NCI-H226 (cell line): Measurements from ENCODE around the gene MCAM.
A peak's percentile ranks its signal among the peaks of the same experiment; 100 is the strongest.

Experiments used
- DNase-seq: peaks from one replicate; pipeline ENCODE4 v3.0.0-alpha.2; 2015

The MCAM gene

DNA sequence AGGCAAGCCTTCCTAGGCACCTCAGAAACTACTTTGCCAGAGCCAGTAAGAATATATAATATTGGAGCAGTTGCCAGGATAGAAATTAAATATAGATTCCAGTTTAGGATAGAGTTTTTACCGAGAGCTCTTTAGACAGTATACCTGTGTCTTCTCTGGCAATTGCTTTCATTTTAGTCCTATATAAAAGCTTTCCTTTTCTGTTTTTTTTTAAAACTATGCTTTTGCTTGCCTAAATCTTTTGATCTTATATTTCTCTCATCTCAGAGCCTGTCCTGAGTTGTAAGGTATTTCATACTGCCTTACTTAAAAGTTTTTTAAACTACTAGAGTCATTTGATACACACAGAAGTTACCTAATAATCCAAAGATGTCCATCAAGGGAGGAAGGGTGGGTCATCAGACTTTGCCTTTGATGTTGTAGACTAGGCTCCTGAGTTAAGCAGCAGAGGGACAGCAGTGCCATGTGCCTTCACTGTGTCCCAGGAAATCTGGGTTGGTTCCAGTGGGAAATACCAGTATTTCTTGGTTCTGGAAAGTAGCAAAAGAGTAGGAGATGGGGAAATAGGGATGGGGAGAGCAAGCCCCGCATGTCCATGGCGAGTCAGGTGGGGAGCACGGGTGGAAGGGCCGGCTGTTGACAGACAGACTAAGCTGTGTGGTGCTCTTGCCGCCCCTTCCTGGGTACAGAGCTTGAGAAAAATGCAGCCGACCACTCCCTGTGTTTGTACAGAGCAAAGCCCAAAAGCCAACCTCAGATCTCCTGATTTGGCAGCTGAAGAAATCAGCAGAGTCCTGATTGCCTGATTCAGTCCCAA lies 11.2 kb downstream of the MCAM start:
- DNase-seq, result no peak

DNA sequence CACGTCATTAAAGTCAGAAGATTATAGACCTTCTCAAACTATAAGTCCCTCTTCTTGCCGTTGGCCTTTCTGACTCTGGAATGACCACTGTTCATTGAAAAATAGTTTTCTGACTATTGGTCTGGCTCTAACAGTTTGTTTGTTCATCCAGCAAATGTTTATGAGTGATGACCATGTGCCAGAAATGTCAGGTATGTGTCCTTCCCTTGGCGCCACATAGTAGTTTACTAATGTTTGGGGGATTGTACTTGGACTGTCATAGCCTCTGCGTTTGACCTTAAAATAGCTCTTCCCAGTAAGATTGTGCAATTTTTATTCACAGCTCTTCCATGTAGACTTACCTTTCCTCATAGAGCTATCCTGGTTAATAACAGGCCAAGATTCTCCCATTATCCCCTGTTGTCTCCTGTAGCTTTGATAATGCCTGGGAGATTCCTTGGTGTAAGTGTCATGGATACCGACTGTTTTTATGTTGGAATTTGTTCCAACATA lies 13.7 kb downstream of the MCAM start:
- no peak for DNase-seq

DNA sequence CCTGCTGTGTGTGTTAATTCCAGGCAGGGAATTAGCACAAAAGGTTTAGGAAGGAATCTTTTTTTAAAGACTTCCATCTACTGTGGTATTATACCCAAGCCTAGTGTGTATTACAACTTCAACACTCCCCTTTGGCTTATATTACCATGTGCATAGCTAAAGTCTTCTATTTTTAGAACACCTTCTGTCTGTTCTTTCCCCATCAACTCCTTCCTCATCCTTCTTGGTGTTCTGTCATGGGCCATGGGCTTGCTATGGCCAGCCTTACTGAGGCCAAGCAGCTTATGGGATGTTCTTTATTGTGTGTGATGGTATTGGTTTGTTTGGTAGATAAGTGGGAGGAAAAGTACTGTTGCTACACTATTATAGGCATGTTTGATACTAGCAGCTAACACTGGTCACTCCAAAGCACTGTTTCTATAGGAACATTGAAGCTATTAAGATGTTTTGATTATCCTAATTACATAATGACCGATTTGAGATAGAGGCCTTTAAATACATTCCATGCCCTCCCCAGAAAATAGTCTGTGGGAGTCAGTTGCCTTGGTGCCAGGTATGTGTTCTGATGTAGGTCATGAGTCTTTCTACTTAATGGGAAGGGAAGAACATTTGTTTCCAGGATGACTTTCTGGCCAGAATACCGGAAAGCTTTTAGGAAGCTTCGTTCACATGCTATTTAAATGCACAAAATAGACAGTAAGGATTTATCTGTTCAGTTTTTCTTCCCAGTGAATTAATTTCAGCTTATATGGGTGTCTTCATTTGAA lies 16.5 kb downstream of the MCAM start:
- DNase-seq, result no peak

DNA sequence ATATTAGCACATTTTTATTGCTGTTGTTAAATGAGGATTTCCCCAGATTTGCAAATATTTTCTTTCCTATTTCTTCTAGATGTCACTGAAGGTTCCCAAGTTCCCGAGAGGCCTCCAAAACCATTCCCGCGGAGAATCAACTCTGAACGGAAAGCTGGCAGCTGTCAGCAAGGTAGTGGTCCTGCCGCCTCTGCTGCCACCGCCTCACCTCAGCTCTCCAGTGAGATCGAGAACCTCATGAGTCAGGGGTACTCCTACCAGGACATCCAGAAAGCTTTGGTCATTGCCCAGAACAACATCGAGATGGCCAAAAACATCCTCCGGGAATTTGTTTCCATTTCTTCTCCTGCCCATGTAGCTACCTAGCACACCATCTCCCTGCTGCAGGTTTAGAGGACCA lies 17.5 kb downstream of the MCAM start:
- DNase-seq, result no peak

DNA sequence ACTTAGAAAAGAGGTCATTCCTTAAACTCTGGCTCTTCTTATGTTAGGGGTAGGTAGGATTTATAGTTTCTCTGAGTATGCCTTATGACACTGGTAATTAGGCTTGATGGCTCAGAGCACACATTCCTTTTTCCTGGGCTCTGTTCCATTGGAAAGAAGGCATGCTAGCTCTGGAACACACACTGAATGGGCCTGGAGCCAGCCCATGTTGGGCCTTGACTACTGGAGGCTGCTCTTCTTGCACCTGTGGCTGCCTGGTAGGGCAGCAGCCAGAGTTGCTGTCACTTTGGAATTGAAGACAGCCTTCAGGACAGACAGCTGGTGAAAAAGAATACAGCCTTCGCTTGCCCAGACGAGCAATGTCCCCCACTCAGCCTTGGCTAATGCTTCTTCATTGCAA lies 18.2 kb downstream of the MCAM start:
- no peak for DNase-seq

DNA sequence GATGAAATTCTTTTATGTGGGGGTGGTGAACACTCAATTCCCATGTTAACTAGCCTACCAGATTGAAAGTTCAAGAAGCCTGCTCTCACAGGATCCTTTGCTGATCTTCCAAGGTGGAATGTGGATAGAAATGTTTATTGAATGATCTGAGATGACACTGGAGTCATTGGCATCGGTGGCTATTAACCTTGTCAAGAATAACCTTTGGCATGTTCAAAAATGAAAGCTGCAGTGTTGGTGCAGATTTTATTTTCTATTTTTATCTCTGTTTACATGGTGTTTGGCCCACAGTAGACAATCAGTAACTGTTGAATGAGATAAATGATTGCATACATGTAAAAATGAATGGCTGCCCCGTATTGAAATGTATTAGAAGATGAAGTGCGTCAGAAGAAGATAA lies 19.0 kb downstream of the MCAM start:
- no peak for DNase-seq

DNA sequence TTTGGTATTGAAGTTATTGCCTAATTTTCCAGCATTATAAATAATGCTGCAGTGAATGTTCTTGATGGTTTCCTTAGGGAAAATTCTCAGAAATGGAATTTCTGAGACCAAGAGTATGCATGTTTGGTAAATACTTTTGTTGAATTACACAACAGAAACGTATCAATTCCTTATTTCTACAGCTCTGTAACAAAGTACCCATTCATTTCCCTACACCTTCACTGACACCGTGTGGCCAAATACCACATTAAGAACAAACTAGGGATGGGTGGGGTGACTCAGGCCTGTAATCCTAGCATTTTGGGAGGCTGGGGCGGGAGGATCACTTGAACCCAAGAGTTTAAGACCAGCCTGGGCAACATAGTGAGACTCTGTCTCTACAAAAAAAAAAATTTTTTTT lies 21.8 kb downstream of the MCAM start:
- DNase-seq, result no peak

DNA sequence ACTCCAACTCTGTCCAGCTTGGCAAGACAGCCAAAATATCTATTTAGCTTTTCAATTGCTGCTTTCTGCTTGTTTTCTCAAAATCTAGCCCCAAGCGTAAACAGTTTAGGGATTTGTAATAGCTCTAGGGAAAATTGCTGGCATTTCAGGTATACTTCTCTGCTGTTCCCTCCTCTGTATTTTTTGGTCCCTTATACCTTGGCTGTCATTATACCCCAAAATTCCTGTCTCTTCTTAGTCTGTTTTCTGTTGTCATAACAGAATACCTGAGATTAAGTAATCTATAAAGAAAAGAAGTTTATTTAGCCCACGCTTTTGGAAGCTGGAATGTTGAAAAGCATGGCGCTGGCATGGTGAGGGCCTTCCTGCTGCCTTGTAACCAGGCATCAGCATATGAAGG lies 23.5 kb downstream of the MCAM start:
- DNase-seq, result no peak

DNA sequence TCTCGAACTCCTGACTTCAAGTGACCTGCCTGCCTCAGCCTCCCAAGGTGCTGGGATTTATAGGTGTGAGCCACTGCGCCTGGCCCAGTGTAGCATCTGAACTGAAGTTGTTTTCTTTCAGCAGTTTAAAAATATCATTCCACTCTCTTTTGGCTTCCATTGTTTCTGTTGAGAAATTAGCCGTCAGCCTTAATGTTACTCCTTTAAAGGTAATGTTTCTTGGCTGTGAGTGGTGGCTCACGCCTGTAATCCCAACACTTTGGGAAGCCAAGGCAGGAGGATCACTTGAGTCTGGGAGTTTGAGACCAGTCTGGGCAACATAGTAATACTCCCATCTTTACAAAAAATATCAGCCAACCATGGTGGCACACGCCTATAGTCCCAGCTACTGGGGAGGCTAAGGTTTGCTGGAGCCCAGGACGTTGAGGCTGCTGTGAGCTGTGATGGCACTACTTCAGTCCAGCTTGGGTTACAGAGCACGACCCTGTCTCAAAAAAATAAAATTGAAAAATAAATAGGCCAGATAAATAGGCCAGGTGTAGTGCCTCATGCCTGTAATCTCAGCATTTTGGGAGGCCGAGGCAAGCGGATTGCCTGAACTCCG lies 25.9 kb downstream of the MCAM start:
- no peak for DNase-seq

DNA sequence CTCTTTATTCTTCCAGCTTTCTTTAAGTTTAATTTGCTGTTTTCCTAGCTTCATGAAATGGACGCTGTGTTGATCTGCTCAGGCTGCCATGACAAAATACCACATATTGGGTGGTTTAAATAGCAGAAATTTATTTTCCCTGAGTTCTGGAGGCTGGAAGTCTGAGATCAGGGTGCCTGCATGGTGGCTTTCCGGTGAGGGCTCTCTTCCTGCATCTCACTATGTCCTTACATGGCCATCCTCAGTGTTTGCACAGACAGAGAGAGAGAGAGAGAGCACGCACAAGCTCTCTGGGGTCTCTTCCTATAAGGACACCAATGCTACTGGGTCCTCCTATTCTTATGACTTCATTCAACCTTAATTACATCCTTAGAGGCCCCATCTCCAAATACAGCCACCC lies 28.7 kb downstream of the MCAM start:
- no peak for DNase-seq

DNA sequence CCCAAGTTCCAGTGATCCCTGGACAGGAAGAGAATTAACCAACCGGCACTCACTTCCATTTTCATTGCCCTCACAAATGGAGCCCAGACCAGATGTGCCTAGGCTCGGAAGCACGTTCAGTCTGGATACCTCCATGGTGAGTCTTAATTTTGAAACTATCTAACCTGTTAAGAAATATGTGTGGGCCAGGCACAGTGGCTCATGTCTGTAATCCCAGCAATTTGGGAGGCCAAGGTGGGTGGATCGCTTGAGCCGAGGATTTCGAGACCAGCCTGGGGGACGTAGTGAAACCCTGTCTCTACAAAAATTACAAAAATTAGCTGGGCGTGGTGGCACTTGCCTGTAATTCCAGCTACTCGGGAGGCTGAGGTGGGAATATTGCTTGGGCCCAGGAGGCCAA lies 31.5 kb downstream of the MCAM start:
- no peak for DNase-seq

DNA sequence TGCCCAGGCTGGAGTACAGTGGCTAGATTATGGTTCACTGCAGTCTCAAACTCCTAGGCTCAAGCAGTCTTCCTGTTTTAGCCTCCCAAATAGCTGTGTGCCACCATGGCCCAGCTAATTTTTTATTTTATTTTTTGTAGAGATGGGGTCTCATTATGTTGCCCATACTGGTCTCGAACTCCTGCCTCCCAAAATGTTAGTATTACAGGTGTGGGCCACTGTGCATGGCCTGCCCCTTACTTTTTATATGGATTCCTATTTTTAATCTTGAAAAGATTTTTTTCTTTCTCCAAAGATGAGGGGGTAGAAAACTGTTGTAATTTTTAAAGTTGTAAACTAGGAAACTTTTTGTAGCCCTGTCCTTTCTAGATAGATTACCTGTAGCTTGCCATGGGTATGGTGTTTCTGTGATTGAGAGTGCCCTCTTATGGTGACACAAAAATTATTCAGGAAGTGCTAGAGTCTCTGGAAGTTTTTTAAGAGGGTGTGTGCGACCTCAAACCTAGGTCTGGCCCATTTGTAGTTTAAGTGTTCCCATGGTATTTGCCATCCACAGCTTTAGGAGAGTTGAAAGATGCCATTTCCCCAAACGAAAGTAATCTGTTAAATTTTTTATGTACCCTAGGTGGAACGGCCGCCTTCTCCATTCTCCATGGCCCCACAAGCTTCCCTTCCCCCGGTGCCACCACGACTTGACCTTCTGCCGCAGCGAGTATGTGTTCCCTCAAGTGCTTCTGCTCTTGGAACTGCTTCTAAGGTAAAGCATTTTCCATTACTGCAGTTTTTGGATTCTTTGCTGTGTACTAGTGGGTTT lies 32.4 kb downstream of the MCAM start:
- DNase-seq, result peak; percentile 16

DNA sequence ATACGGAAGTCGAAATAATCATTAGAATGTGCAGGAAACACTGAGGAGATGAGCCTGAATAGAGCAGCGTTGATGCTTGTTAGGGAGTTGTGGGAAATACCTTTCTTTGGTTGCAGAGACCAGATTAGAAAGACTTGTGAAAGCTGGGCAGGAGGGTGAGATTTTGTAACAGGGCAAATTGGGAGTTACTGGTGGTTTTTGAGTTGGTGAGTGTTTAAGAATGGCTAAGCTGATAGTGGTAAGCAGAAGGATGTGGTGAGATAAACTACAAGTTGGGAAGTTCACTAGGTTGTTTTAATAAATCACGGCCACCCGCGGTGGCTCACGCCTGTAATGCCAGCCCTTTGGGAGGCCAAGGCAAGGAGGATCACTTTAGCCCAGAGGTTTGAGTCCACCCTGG lies 34.4 kb downstream of the MCAM start:
- peak; percentile 59 for DNase-seq

DNA sequence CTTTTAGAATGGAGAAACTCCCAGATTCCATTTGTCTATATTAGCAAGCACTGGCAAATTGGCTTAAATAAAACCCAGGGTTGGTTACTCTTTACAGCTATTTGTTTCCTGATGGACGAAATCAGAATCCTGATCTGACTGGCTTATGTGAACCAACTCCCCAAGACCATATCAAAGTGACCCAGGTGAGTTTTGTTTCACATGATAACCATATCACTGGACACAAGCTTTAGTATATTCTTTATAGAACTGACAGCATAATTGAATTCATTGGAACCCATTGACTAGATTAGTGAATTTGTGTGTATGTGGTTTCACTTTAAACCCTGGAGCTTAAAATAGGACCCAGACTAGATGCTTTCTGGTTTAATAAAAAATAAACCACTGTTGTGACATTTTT lies 39.3 kb downstream of the MCAM start:
- DNase-seq, result no peak

DNA sequence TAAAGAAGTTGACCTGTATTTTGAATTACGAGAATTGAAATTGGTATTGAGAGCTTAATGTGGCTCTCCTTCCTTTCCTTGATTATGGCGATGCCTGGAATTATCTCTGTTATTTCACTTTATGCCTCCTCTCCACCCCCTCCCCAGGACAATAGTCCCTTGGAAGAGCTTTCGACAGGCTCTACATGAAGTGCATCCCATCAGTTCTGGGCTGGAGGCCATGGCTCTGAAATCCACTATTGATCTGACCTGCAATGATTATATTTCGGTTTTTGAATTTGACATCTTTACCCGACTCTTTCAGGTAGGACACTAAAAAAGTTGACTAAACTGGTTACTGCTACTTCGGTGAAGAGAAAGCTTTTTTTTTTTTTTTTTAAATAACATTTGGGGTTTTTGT lies 43.2 kb downstream of the MCAM start:
- DNase-seq, result no peak

DNA sequence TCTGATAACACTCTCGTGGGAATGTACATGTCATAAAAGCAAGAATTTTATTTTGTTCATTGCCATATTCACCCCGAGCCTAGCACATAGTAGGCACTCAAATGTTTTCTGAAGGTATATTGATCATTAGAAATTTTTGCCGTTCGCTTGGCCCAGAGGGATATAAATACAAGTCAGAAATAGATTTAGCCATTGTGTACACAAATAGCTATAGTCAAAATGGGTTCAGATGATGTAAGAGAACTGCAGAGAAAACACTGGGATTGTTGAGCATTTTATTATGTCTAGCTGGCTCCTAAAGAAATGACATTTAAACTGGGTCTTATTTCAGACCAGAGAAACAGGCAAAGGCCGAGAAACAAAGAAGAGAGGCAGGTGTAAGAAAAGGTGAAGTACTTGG lies 49.3 kb downstream of the MCAM start:
- no peak for DNase-seq

DNA sequence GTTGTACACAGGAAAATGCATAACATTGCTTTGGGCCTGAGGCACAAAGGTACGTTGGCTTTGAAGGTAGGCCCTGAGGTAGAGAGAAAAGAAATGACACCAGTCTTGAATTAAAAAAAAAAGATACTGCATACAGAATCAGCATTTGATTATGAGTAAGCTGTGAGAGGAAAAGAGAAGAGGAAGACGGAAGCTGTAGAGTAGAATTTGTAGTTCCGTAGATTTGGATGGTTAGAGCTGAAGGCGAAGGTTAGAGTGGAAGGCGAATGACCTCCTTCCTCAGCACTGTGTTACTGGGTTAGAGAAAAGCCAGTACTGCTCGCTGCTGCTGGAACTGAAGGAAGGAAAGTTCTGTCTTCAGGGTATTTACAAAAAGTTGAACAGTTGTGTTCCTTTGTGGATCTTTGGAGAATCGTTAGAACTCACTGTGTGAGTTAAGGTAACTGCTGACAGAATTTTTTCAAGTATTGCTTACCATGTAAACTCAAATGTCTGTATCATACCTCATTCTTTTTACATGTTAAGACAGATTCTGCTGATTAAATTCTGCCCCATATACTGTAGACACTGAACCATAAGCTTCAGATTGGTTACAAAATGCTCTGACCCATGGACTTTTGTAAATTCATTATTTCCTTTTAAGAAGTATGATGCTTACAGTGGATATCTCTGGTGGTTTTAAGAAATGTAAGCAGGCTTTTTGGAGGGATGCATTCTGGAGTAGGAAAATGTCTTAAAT lies 50.2 kb downstream of the MCAM start:
- no peak for DNase-seq

DNA sequence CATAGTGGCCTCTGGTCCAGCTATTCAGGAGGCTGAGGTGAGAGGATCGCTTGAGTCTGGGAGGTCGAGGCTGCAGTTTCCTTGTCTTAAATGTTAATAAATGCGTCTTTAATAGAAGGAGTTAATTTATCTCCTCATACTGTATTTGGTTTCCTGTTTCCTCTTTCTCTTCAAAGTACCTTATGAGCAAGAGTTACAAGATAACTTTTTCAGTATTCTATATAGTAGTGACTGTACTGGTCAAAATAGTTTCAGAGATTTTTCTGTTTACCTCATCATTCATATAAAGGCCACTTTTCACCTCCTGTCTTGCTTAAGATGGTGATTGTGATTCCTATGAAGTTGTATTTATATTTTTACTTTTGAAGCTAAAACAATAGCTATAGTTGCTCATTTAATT lies 50.9 kb downstream of the MCAM start:
- DNase-seq, result no peak

DNA sequence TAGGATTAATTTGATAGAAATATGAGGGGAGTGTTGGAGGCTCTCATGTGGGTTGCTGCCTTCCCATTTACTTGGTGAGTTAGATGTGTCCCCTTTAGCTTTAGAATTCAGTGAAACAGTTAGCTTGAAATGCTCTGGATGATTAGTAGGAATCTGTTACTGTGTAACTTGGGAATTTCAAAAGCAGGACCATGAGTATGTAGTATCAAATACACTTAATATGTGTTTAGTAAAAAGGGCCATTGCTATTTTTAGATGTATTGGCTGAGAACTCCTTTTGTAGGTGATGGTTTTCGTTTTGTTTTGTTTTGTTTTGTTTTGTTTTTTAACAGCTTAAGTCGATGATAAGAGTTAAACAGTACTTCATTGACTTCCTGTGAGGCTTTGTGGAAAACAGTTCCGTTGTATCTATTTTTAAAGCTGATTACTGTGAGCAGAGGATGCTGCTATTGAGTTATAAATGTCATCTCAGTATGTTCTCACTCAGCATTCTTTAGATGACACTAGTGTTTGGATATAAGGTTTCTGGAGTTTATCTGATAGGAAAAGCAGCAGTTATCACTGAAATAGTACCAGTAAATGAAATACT lies 53.5 kb downstream of the MCAM start:
- DNase-seq, result no peak

DNA sequence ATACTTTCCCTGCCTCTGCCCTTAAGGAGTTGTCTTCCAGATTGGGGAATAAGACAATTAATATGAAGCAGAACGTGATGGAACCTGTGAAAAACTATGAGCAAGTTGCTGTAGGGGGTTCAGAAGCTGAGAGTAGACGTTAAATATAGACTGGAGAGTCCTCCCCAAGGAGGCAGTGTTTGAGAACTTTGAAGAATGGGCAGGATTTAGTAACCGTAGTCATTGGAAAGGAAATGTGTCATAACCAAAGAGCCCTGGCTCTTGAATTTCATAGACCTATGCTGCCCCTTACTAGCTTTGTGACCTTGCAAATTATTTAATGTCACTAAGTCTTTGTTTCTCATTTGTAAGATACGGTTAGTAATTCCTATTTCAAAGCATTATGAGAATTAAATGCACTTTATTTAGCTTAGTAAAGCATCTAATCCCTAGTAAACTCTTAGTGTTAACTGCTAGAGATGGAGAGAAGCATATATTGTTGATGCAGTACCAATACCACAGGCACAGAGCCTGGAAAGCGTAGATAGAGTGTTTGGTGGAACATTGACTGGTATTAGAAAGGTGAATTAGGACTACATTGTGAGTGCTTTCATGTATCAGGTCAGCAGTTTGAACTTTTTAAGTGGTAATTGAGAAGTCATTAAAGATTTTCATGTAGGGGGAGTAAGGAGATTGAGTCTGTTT lies 54.1 kb downstream of the MCAM start:
- no peak for DNase-seq

DNA sequence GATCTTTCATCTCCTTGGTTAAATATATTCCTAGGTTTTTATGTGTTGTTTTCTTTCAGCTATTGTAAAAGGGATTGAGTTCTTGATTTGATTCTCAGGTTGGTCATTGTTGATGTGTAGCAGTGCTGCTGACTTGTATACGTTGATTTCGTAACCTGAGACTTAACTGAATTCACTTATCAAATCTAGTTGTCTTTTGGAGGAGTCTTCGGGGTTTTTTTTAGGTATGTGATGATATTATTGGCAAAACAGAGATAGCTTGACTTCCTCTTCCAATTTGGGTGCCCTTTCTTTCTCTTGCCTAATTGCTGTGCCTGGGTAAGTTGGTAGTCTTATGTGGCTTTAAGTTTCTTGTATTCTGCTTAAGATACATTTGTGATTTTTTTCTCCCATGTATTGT lies 57.9 kb downstream of the MCAM start:
- no peak for DNase-seq
